Left ventricle myocardium inferior (tissue), 1 donor: ENCODE data around the gene CCDC3. TPM values are rescaled to one million over a fixed set of nuclear protein-coding genes. Genes with fewer than 3 reads are reported as not detected.

Source experiments
- DNase-seq: peaks from one replicate; pipeline ENCODE4 v3.0.0-alpha.2; 2020
- H3K27ac ChIP-seq: fragments of 200-600 bp; replicated peaks from 2 replicates; pipeline ENCODE4 v1.8.0; 2021
- H3K27me3 ChIP-seq: fragments of 200-600 bp; 2 replicates; pipeline ENCODE4 v1.8.0; 2021; ENCODE audit warnings: low read depth
- H3K36me3 ChIP-seq: fragments of 200-600 bp; 2 replicates; pipeline ENCODE4 v1.8.0; 2021
- H3K4me1 ChIP-seq: fragments of 200-600 bp; 2 replicates; pipeline ENCODE4 v1.8.0; 2021
- H3K4me3 ChIP-seq: fragments of 200-600 bp; 2 replicates; pipeline ENCODE4 v1.8.0; 2021; ENCODE audit warnings: mild to moderate bottlenecking, moderate library complexity
- H3K9me3 ChIP-seq: fragments of 200-600 bp; replicated peaks from 2 replicates; pipeline ENCODE4 v1.8.0; 2021
- CTCF ChIP-seq: fragments of 200-600 bp; IDR thresholded peaks from 2 replicates; pipeline ENCODE4 v1.8.0; 2021; ENCODE audit warnings: antibody characterized with exemption, mild to moderate bottlenecking, borderline replicate concordance
- intact Hi-C: fragments of 100-400 bp; cut with micrococcal nuclease; formaldehyde crosslinking; loops from one replicate; pipeline ENCODE4 v1.11.0; 2022
- total RNA-seq: library from RNA; stranded (reverse); fragmentation: NEBNext Ultra II Directional; extraction: Animal tissue kit (Norgen Biotek cat#: 25700); gene quantifications from one replicate; pipeline ENCODE4 v1.2.1, GENCODE V29; 2021
- donor health status: DM: no; HTN: yes; CAD: no; lungs with severe emphysema.

Gene CCDC3
- total RNA-seq, 1 donor from 2014 or later = 5.8 TPM

- Histone ChIP-seq H3K27me3 (peaks cover 58% of the 10 kb centered on the region), H3K4me3 (no peak overlapping the region), H3K36me3 (no peaks in the 10 kb centered on the region), H3K27ac (no peak overlapping the region), H3K9me3 (no peaks in the 10 kb centered on the region), H3K4me1 (no peaks in the 10 kb centered on the region)
- intact Hi-C loops = no loop called here
- DNase-seq = no peak
- no peak for TF ChIP-seq CTCF
Observed at GRCh38 chr10:12975906-12976305, 25.6 kb downstream of the CCDC3 start.

- intact Hi-C loops = no loop called here
- H3K27ac ChIP-seq = no peak overlapping the region
- H3K27me3 ChIP-seq = peaks cover 52% of the 10 kb centered on the region
Observed at GRCh38 chr10:12975266-12975665, 26.2 kb downstream of the CCDC3 start.

GRCh38 chr10:12974491-12975199 is 26.9 kb downstream of the CCDC3 start:
- Histone ChIP-seq H3K4me1 (no peaks in the 10 kb centered on the region), H3K27ac (no peak overlapping the region), H3K36me3 (no peaks in the 10 kb centered on the region), H3K9me3 (no peaks in the 10 kb centered on the region), H3K4me3 (no peak overlapping the region), H3K27me3 (peaks cover 45% of the 10 kb centered on the region)
- intact Hi-C loops = no loop called here
- no peak for DNase-seq
- no peak for TF ChIP-seq CTCF

More at GRCh38 chr10:12975266-12975665, 26.2 kb downstream of the CCDC3 start:
- no peak for DNase-seq
- Histone ChIP-seq H3K36me3 (no peaks in the 10 kb centered on the region), H3K9me3 (no peaks in the 10 kb centered on the region), H3K4me3 (no peak overlapping the region), H3K4me1 (no peaks in the 10 kb centered on the region)
- TF ChIP-seq CTCF = peak; percentile 8

- Histone ChIP-seq H3K27ac (no peak overlapping the region), H3K9me3 (no peaks in the 10 kb centered on the region), H3K4me1 (no peaks in the 10 kb centered on the region), H3K4me3 (no peak overlapping the region), H3K27me3 (peaks cover 40% of the 10 kb centered on the region), H3K36me3 (no peaks in the 10 kb centered on the region)
- DNase-seq = no peak
- TF ChIP-seq CTCF = no peak
- intact Hi-C loops = no loop called here
Observed at GRCh38 chr10:12974078-12974477, 27.4 kb downstream of the CCDC3 start.

- Histone ChIP-seq H3K4me1 (no peaks in the 10 kb centered on the region), H3K4me3 (no peak overlapping the region), H3K36me3 (no peaks in the 10 kb centered on the region), H3K27me3 (peaks cover 31% of the 10 kb centered on the region), H3K9me3 (peaks cover 6% of the 10 kb centered on the region), H3K27ac (no peak overlapping the region)
- no peak for TF ChIP-seq CTCF
- no peak for DNase-seq
- intact Hi-C loops = no loop called here
Observed at GRCh38 chr10:12973149-12973718, 28.3 kb downstream of the CCDC3 start.
